SK-N-SH (cell line): ENCODE measurements around the gene FGF22.

Source experiments
- CTCF ChIP-seq: fragments of 200-600 bp; sonication (generic); IDR thresholded peaks from 2 replicates; pipeline ENCODE4 v1.6.1; 2017; ENCODE audit warnings: antibody characterized with exemption, mild to moderate bottlenecking, moderate library complexity
- ELF1 ChIP-seq: IDR thresholded peaks from 2 replicates; pipeline ENCODE4 v1.4.0; 2012
- JUND ChIP-seq: IDR thresholded peaks from 2 replicates; pipeline ENCODE4 v1.4.0; 2012
- MEF2A ChIP-seq: IDR thresholded peaks from 2 replicates; pipeline ENCODE4 v1.4.0; 2012; ENCODE audit warnings: low read depth, borderline replicate concordance
- POLR2AphosphoS5 ChIP-seq: IDR thresholded peaks from 2 replicates; pipeline ENCODE4 v1.6.1; 2012; ENCODE audit warnings: low read depth, low read length
- RAD21 ChIP-seq: IDR thresholded peaks from 2 replicates; pipeline ENCODE4 v1.6.1; 2012; ENCODE audit warnings: mild to moderate bottlenecking, low read length
- RCOR1 ChIP-seq: fragments of 150-350 bp; IDR thresholded peaks from 2 replicates; pipeline ENCODE4 v1.6.1; 2017; ENCODE audit warnings: antibody characterized with exemption, low read length
- REST ChIP-seq: IDR thresholded peaks from 2 replicates; pipeline ENCODE4 v1.6.1; 2012; ENCODE audit warnings: mild to moderate bottlenecking, low read depth, low read length, moderate library complexity
- RFX5 ChIP-seq: IDR thresholded peaks from 2 replicates; pipeline ENCODE4 v1.6.1; 2012; ENCODE audit warnings: mild to moderate bottlenecking, improper control_type of control experiment, low read length
- SMC3 ChIP-seq: IDR thresholded peaks from 2 replicates; pipeline ENCODE4 v1.6.1; 2012; ENCODE audit warnings: low read depth, low read length, improper control_type of control experiment
- YY1 ChIP-seq: IDR thresholded peaks from 2 replicates; pipeline ENCODE4 v1.4.0; 2012; ENCODE audit warnings: low read depth, mild to moderate bottlenecking

- no peak for TF ChIP-seq POLR2AphosphoS5
- no peak for TF ChIP-seq ELF1
- TF ChIP-seq YY1, result no peak
- no peak for TF ChIP-seq REST
- no peak for TF ChIP-seq CTCF
- TF ChIP-seq RAD21, result no peak
- TF ChIP-seq MEF2A, result no peak
- no peak for TF ChIP-seq RCOR1
- TF ChIP-seq JUND, result no peak
- TF ChIP-seq RFX5, result no peak
- no peak for TF ChIP-seq SMC3
These were observed 15.1 kb upstream of the FGF22 start for GRCh38 chr19:624433-625109.
